ENCODE results near the gene MYBPHL.

The MYBPHL gene

DNA sequence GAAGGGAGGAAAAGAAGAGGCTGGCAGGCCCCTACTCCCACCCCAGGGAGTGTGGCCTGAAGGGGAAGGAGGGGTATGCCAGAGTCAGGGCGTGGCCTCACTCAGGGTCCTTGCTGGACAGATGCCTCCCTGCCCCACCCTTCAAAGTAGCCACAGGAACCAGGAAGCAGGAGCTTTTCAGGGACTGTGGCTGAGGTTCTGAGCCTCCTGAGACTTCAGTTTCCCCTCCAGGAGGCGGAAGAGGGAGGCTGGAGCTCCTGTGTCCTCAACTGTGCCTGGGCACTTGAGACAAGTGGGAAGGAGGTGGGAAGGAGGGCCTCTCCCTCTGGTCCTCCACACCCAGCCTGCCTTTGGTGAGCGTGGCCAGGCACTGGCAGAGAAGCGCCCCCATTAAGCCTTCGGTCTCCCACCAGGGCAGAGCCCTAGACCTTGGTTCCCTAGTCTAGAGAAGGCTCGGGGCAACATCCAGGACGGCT is 52.2 kb downstream of the MYBPHL start:
- H3K4me1 ChIP-seq (ENCODE audit: control insufficient read depth, insufficient read depth, low read length) = peaks cover 38% of the 10 kb centered on the region
- H3K9ac ChIP-seq (ENCODE audit: low read length) = no peak overlapping the region
- peak overlapping the region; percentile 62; the same call in 1 of the 2 replicates for H3K27ac ChIP-seq (ENCODE audit: low read depth, low read length)
- peaks cover 6% of the 10 kb centered on the region; the same call in 1 of the 2 replicates for H3K36me3 ChIP-seq (ENCODE audit: control insufficient read depth, insufficient read depth, low read length)
- H3K9me3 ChIP-seq (ENCODE audit: control insufficient read depth, insufficient read depth, low read depth, low read length) = no peaks in the 10 kb centered on the region
- H3K27me3 ChIP-seq (ENCODE audit: control insufficient read depth, insufficient read depth, low read length) = peaks cover 25% of the 10 kb centered on the region
- no peak overlapping the region for H3K4me3 ChIP-seq (ENCODE audit: low read depth, low read length)

- peaks cover 25% of the 10 kb centered on the region for H3K27me3 ChIP-seq (ENCODE audit: control insufficient read depth, insufficient read depth, low read length)
- H3K27ac ChIP-seq (ENCODE audit: low read depth, low read length) = peak overlapping the region; percentile 62; the same call in 1 of the 2 replicates
- H3K4me1 ChIP-seq (ENCODE audit: control insufficient read depth, insufficient read depth, low read length) = peaks cover 34% of the 10 kb centered on the region
- no peak overlapping the region; the same call in 1 of the 2 replicates for H3K4me3 ChIP-seq (ENCODE audit: low read depth, low read length)
- H3K36me3 ChIP-seq (ENCODE audit: control insufficient read depth, insufficient read depth, low read length) = peaks cover 3% of the 10 kb centered on the region; the same call in 1 of the 2 replicates
- H3K9ac ChIP-seq (ENCODE audit: low read length) = peak overlapping the region; percentile 15
- H3K9me3 ChIP-seq (ENCODE audit: control insufficient read depth, insufficient read depth, low read depth, low read length) = no peaks in the 10 kb centered on the region
These were observed 52.8 kb downstream of the MYBPHL start for GRCh38 chr1:109253803-109254620.

DNA sequence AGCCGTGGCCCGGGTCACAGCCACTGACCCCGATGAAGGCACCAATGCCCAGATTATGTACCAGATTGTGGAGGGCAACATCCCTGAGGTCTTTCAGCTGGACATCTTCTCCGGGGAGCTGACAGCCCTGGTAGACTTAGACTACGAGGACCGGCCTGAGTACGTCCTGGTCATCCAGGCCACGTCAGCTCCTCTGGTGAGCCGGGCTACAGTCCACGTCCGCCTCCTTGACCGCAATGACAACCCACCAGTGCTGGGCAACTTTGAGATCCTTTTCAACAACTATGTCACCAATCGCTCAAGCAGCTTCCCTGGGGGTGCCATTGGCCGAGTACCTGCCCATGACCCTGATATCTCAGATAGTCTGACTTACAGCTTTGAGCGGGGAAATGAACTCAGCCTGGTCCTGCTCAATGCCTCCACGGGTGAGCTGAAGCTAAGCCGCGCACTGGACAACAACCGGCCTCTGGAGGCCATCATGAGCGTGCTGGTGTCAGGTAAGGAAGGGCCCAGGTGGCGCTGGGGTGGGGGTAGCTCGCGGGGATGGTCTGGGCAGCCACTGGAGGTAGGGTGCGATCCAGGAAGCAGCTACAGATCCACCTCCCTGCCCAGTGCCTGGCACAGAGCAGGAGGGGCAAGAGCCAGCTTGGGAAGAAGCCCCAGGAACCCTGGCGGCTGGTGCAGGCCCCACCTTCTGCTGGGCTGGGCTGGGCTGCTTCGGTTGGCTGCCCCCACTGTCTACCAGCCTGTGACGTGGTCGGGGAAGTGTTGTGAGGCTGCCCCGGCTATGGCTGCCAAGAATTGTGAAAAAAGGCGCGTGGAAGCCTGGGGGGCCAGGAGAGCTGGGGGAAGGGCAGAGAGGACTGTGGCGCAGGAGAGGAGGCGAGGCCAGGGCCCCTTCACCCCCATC is 53.7 kb downstream of the MYBPHL start:
- Histone ChIP-seq H3K9me3 (ENCODE audit: control insufficient read depth, insufficient read depth, low read depth, low read length) (no peaks in the 10 kb centered on the region), H3K27ac (ENCODE audit: low read depth, low read length) (peak overlapping the region; percentile 62; the same call in 1 of the 2 replicates), H3K9ac (ENCODE audit: low read length) (peak overlapping the region; percentile 15), H3K4me1 (ENCODE audit: control insufficient read depth, insufficient read depth, low read length) (peaks cover 40% of the 10 kb centered on the region), H3K27me3 (ENCODE audit: control insufficient read depth, insufficient read depth, low read length) (peaks cover 32% of the 10 kb centered on the region), H3K4me3 (ENCODE audit: low read depth, low read length) (no peak overlapping the region; the same call in 1 of the 2 replicates), H3K36me3 (ENCODE audit: control insufficient read depth, insufficient read depth, low read length) (no peaks in the 10 kb centered on the region)

DNA sequence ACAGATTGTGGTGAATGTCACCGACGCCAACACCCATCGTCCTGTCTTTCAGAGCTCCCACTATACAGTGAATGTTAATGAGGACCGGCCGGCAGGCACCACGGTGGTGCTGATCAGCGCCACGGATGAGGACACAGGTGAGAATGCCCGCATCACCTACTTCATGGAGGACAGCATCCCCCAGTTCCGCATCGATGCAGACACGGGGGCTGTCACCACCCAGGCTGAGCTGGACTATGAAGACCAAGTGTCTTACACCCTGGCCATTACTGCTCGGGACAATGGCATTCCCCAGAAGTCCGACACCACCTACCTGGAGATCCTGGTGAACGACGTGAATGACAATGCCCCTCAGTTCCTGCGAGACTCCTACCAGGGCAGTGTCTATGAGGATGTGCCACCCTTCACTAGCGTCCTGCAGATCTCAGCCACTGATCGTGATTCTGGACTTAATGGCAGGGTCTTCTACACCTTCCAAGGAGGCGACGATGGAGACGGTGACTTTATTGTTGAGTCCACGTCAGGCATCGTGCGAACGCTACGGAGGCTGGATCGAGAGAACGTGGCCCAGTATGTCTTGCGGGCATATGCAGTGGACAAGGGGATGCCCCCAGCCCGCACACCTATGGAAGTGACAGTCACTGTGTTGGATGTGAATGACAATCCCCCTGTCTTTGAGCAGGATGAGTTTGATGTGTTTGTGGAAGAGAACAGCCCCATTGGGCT is 54.5 kb downstream of the MYBPHL start:
- Histone ChIP-seq H3K27ac (ENCODE audit: low read depth, low read length) (no peak overlapping the region), H3K4me1 (ENCODE audit: control insufficient read depth, insufficient read depth, low read length) (peaks cover 40% of the 10 kb centered on the region)

DNA sequence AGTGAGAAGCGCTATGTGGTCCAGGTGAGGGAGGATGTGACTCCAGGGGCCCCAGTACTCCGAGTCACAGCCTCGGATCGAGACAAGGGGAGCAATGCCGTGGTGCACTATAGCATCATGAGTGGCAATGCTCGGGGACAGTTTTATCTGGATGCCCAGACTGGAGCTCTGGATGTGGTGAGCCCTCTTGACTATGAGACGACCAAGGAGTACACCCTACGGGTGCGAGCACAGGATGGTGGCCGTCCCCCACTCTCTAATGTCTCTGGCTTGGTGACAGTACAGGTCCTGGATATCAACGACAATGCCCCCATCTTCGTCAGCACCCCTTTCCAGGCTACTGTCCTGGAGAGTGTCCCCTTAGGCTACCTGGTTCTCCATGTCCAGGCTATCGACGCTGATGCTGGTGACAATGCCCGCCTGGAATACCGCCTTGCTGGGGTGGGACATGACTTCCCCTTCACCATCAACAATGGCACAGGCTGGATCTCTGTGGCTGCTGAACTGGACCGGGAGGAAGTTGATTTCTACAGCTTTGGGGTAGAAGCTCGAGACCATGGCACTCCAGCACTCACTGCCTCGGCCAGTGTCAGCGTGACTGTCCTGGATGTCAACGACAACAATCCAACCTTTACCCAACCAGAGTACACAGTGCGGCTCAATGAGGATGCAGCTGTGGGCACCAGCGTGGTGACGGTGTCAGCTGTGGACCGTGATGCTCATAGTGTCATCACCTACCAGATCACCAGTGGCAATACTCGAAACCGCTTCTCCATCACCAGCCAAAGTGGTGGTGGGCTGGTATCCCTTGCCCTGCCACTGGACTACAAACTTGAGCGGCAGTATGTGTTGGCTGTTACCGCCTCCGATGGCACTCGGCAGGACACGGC is 55.3 kb downstream of the MYBPHL start:
- H3K4me1 ChIP-seq (ENCODE audit: control insufficient read depth, insufficient read depth, low read length) = peaks cover 40% of the 10 kb centered on the region
- H3K9ac ChIP-seq (ENCODE audit: low read length) = no peak overlapping the region
- H3K36me3 ChIP-seq (ENCODE audit: control insufficient read depth, insufficient read depth, low read length) = no peaks in the 10 kb centered on the region
- peaks cover 41% of the 10 kb centered on the region for H3K27me3 ChIP-seq (ENCODE audit: control insufficient read depth, insufficient read depth, low read length)
- no peak overlapping the region for H3K27ac ChIP-seq (ENCODE audit: low read depth, low read length)
- H3K4me3 ChIP-seq (ENCODE audit: low read depth, low read length) = no peak overlapping the region
- no peaks in the 10 kb centered on the region for H3K9me3 ChIP-seq (ENCODE audit: control insufficient read depth, insufficient read depth, low read depth, low read length)

More for the DNA sequence above, 54.5 kb downstream of the MYBPHL start:
- Histone ChIP-seq H3K27me3 (ENCODE audit: control insufficient read depth, insufficient read depth, low read length) (peaks cover 40% of the 10 kb centered on the region), H3K9ac (ENCODE audit: low read length) (no peak overlapping the region), H3K9me3 (ENCODE audit: control insufficient read depth, insufficient read depth, low read depth, low read length) (no peaks in the 10 kb centered on the region), H3K4me3 (ENCODE audit: low read depth, low read length) (no peak overlapping the region), H3K36me3 (ENCODE audit: control insufficient read depth, insufficient read depth, low read length) (no peaks in the 10 kb centered on the region)

DNA sequence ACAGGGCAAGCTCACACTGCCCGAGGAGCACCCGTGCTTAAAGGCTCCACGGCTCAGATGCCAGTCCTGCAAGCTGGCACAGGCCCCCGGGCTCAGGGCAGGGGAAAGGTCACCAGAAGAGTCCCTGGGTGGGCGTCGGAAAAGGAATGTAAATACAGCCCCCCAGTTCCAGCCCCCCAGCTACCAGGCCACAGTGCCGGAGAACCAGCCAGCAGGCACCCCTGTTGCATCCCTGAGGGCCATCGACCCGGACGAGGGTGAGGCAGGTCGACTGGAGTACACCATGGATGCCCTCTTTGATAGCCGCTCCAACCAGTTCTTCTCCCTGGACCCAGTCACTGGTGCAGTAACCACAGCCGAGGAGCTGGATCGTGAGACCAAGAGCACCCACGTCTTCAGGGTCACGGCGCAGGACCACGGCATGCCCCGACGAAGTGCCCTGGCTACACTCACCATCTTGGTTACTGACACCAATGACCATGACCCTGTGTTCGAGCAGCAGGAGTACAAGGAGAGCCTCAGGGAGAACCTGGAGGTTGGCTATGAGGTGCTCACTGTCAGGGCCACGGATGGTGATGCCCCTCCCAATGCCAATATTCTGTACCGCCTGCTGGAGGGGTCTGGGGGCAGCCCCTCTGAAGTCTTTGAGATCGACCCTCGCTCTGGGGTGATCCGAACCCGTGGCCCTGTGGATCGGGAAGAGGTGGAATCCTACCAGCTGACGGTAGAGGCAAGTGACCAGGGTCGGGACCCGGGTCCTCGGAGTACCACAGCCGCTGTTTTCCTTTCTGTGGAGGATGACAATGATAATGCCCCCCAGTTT is 56.1 kb downstream of the MYBPHL start:
- peaks cover 39% of the 10 kb centered on the region for H3K4me1 ChIP-seq (ENCODE audit: control insufficient read depth, insufficient read depth, low read length)
- peak overlapping the region; percentile 57 for H3K4me3 ChIP-seq (ENCODE audit: low read depth, low read length)
- H3K36me3 ChIP-seq (ENCODE audit: control insufficient read depth, insufficient read depth, low read length) = no peaks in the 10 kb centered on the region
- H3K9ac ChIP-seq (ENCODE audit: low read length) = no peak overlapping the region
- no peaks in the 10 kb centered on the region for H3K9me3 ChIP-seq (ENCODE audit: control insufficient read depth, insufficient read depth, low read depth, low read length)
- peaks cover 41% of the 10 kb centered on the region for H3K27me3 ChIP-seq (ENCODE audit: control insufficient read depth, insufficient read depth, low read length)
- H3K27ac ChIP-seq (ENCODE audit: low read depth, low read length) = no peak overlapping the region

DNA sequence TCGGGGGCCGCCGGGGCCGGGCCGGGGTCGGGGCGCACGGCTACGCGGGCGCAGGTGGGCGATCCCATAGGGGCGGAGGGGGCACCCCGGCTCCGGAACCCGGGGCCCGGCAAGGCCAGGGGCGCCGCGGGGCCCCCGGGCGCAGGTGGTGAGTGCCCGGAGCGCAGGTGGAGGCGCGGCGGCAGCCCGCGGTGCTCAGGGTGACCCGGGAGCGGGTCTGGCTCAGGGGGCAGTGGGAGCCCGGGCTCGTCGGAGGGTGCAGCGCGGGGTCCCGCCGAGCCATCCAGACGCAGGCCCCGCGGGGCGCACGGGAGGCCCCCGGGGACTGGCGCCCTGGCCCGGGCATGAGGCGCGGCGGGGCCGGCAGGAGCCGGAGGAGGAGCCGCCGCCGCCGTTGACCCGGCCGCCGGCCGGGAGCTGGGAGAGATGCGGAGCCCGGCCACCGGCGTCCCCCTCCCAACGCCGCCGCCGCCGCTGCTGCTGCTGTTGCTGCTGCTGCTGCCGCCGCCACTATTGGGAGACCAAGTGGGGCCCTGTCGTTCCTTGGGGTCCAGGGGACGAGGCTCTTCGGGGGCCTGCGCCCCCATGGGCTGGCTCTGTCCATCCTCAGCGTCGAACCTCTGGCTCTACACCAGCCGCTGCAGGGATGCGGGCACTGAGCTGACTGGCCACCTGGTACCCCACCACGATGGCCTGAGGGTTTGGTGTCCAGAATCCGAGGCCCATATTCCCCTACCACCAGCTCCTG is 57.0 kb downstream of the MYBPHL start:
- no peak overlapping the region for H3K9ac ChIP-seq (ENCODE audit: low read length)

GRCh38 chr1:109248797-109249629 is 57.8 kb downstream of the MYBPHL start, which contains the start of gene CELSR2:
CELSR2 (plus strand) TSS chr1:109249539; CDS start chr1:109250080, 541 bp downstream.
- H3K36me3 ChIP-seq (ENCODE audit: control insufficient read depth, insufficient read depth, low read length) = no peaks in the 10 kb centered on the region
- peak within 1 kb of the TSS; percentile 57 for H3K4me3 ChIP-seq (ENCODE audit: low read depth, low read length)
- peaks cover 41% of the 10 kb centered on the region for H3K27me3 ChIP-seq (ENCODE audit: control insufficient read depth, insufficient read depth, low read length)
- no peak within 1 kb of the TSS for H3K27ac ChIP-seq (ENCODE audit: low read depth, low read length)
- no peaks in the 10 kb centered on the region for H3K9me3 ChIP-seq (ENCODE audit: control insufficient read depth, insufficient read depth, low read depth, low read length)
- H3K9ac ChIP-seq (ENCODE audit: low read length) = no peak within 1 kb of the TSS
- H3K4me1 ChIP-seq (ENCODE audit: control insufficient read depth, insufficient read depth, low read length) = peaks cover 23% of the 10 kb centered on the region

More for the DNA sequence above, 57.0 kb downstream of the MYBPHL start:
- peak overlapping the region; percentile 57 for H3K4me3 ChIP-seq (ENCODE audit: low read depth, low read length)
- H3K4me1 ChIP-seq (ENCODE audit: control insufficient read depth, insufficient read depth, low read length) = peaks cover 31% of the 10 kb centered on the region
- no peak overlapping the region for H3K27ac ChIP-seq (ENCODE audit: low read depth, low read length)
- H3K36me3 ChIP-seq (ENCODE audit: control insufficient read depth, insufficient read depth, low read length) = no peaks in the 10 kb centered on the region
- peaks cover 41% of the 10 kb centered on the region for H3K27me3 ChIP-seq (ENCODE audit: control insufficient read depth, insufficient read depth, low read length)
- H3K9me3 ChIP-seq (ENCODE audit: control insufficient read depth, insufficient read depth, low read depth, low read length) = no peaks in the 10 kb centered on the region
